ENCODE measurements around the gene GDPD5. TPM values are rescaled to one million over a fixed set of nuclear protein-coding genes. Genes with fewer than 3 reads are reported as not detected.

GDPD5 gene
- total RNA-seq, 2 experiments from 2014 or later, result 107 to 109 TPM

DNA sequence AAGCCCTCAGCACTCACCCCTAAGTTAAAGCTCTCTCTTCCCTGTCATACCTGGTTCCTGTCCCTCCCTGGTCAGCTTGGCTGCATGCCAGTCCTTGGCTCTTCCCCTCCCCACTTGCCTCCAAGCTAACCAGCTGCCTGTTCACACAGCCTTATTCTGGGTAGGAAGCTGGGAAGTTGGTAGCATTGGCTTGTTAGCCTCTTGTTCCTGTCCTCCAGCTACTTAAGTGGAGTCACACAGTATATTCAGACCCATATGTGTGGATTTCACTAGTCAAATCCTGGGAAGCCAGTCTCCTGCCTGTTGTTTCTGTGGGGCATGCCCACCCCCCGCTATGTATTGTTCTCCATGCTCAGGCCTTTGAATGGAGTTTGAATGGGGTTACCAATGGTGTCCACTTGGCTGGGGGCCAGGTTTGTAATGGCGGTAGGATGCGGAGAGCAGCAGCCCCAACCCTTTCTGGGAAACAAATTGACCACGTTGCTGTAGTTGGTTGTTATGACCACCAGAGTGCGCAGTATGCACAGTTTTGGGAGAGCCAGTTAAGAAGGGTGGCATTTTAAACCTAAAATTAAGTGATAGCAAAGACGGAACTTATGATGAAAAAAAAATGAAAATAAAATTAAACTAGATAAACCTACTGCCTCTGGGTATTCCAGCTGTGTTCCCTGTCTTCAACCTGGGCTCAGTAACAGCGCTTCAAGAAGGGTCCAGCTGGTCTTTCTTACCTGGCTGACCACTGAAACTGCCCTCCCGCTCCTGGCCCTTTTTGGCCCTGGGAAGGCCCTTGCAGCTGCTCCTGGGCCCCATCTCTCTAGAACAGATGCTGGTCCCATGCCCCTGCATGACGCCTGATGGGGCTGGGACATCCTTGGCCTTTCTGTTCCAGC lies 137.1 kb downstream of the GDPD5 start:
- Mint-ChIP-seq H3K4me1 (peaks cover 12% of the 10 kb centered on the region), H3K4me3 (no peak overlapping the region), H3K27me3 (peaks cover 12% of the 10 kb centered on the region), H3K36me3 (ENCODE audit: low read depth) (no peaks in the 10 kb centered on the region), H3K27ac (no peak overlapping the region), H3K9me3 (no peaks in the 10 kb centered on the region)
- ChIA-PET POLR2A (interaction anchor here (0.7 to 2.8 kb wide), 3 partner anchors 12 to 144 kb away, joined by 3 to 13 read pairs (median 10); no protein-coding TSS in a partner anchor), CTCF (interaction anchor here (0.5 to 12.7 kb wide), 24 partner anchors 9 to 896 kb away, joined by 3 to 339 read pairs (median 5); partner anchors contain the start of gene ARRB1)
- peak; percentile 80 for DNase-seq

DNA sequence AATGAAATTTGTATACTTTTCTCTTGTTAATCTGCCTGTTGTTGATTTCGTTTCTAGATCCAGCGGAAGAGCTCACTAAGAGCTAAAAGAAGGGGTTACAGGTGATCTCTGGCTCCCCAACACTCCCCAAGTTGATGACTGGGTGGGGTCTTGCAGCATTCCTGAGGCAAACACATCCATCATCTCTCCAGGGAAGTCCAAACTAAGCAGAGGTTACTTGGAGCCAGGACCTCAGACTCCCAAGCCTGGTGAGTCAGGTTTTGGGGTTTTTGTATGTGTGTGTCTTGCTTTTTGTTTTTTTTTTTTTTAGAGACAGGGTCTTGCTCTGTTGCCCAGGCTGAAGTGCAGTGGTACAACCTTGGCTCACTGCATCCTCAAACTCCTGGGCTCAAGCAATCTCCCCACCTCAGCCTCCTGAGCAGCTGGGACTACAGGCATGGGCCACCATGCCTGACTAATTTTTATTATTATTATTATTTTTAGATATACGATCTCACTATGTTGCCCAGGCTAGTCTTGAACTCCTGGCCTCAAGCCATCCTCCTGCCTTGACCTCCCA lies 137.9 kb downstream of the GDPD5 start:
- Mint-ChIP-seq H3K36me3 (ENCODE audit: low read depth) (no peaks in the 10 kb centered on the region), H3K4me1 (peaks cover 19% of the 10 kb centered on the region), H3K27me3 (peaks cover 12% of the 10 kb centered on the region), H3K9me3 (no peaks in the 10 kb centered on the region), H3K27ac (no peak overlapping the region), H3K4me3 (no peak overlapping the region)
- no peak for DNase-seq
- CTCF ChIA-PET, result interaction anchor here (0.5 to 12.7 kb wide), 20 partner anchors 10 to 895 kb away, joined by 3 to 339 read pairs (median 7); partner anchors contain the start of gene ARRB1
- POLR2A ChIA-PET, result interaction anchor here (0.8 to 2.8 kb wide), 4 partner anchors 12 to 145 kb away, joined by 3 to 13 read pairs (median 6); no protein-coding TSS in a partner anchor

DNA sequence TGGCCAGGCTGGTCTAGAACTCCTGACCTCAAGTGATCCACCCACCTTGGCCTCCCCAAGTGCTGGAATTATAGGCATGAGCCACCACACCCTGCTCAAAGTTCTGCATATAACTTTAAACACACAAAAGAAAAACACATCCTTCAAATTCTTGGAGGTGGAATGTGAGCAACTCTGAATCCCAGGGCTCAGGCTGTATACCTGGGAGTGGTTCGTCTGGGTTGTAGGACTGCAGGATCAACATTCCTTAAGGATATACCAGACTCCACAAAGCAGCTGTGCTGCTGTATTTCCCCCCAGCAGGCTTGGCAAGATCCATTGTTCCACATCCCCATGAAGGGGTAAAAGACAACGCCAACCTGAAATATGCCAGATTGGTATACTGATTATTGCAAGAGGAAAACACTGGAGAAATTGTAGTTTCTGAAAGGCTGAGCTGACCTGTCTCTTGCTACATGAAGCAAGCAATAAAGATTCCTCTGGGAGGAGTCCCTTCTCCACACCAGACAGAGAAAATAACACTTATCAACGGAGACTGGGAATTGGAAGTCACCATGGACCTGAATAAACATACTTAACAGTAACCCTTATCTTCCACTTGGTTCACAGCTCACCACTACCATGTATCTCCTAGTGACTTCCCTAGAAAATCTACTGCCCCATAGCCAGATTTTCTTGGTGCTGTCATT lies 138.7 kb downstream of the GDPD5 start:
- no peaks in the 10 kb centered on the region for H3K9me3 Mint-ChIP-seq
- H3K4me1 Mint-ChIP-seq, result peaks cover 19% of the 10 kb centered on the region
- ChIA-PET CTCF (interaction anchor here (1.6 to 12.7 kb wide), 7 partner anchors 13 to 150 kb away, joined by 4 to 339 read pairs (median 16); partner anchors contain the start of gene ARRB1), POLR2A (interaction anchor here (0.8 to 2.8 kb wide), 4 partner anchors 15 to 146 kb away, joined by 3 to 13 read pairs (median 3); no protein-coding TSS in a partner anchor)
- H3K36me3 Mint-ChIP-seq (ENCODE audit: low read depth), result no peaks in the 10 kb centered on the region
- H3K4me3 Mint-ChIP-seq, result no peak overlapping the region
- no peak overlapping the region for H3K27ac Mint-ChIP-seq
- peaks cover 11% of the 10 kb centered on the region for H3K27me3 Mint-ChIP-seq
- no peak for DNase-seq

Other genes starting within 250 kb of the GDPD5 start
- 10 to 100 TPM; 13.4 to 19.0 TPM for gene ARRB1, start 174.3 kb downstream of the GDPD5 start, total RNA-seq
- 1,000 to 10,000 TPM; 2,828 to 2,853 TPM for gene RPS3, start 126.4 kb downstream of the GDPD5 start, total RNA-seq
- gene KLHL35, start 92.7 kb downstream of the GDPD5 start, total RNA-seq, result 1 to 10 TPM in 1 of 2 experiments, under 1 TPM in 1; 0.60 to 1.0 TPM
- gene SERPINH1, start 36.3 kb upstream of the GDPD5 start, total RNA-seq, result 10 to 100 TPM; 12.2 to 13.3 TPM
- 1 to 10 TPM; 1.5 to 1.6 TPM for gene MAP6, start 143.1 kb upstream of the GDPD5 start, total RNA-seq
- gene MOGAT2, start 191.9 kb upstream of the GDPD5 start, total RNA-seq, result not detected
- gene DGAT2, start 242.8 kb upstream of the GDPD5 start, total RNA-seq, result 1 to 10 TPM; 1.4 to 1.5 TPM

All from activated CD4-positive, alpha-beta memory T cell treated with anti-CD3 and anti-CD28 coated beads, Interleukin-2, amount 10 ng/mL, durations not matched to agents 7 days and 5 days (primary cell).